ENCODE measurements around the gene SSC4D.

Gene SSC4D

GRCh38 chr7:76346097-76346496, 63.4 kb downstream of the SSC4D start:
- H3K9me3 ChIP-seq (ENCODE audit: insufficient read depth, low read length, severe bottlenecking), result no peaks in the 10 kb centered on the region
- H3K4me2 ChIP-seq (ENCODE audit: insufficient read depth, low read length), result no peak overlapping the region
- H3K36me3 ChIP-seq (ENCODE audit: insufficient read depth, low read length), result peaks cover 92% of the 10 kb centered on the region
- DNase-seq, result no peak
- H3K79me2 ChIP-seq (ENCODE audit: insufficient read depth, low read length), result peaks cover 99% of the 10 kb centered on the region
- ATAC-seq (ENCODE audit: insufficient read depth, low read depth), result no peak
- no peak overlapping the region for H3K27ac ChIP-seq (ENCODE audit: low read length)
- H3K9ac ChIP-seq (ENCODE audit: low read depth, low read length), result no peak overlapping the region
- H4K20me1 ChIP-seq (ENCODE audit: insufficient read depth, low read length), result peaks cover 87% of the 10 kb centered on the region
- H3K4me1 ChIP-seq (ENCODE audit: insufficient read depth, low read length), result no peaks in the 10 kb centered on the region
- no peak for TF ChIP-seq CTCF (IDR thresholded peaks at IDR 0.05; ENCODE audit: borderline replicate concordance, extremely low read depth, low read length, poor library complexity, severe bottlenecking)
- no peak for TF ChIP-seq EZH2 (IDR thresholded peaks at IDR 0.05; ENCODE audit: borderline replicate concordance, low read depth, low read length, severe bottlenecking)
- no peak overlapping the region for H3K4me3 ChIP-seq (ENCODE audit: low read depth in 1 of 2, low read length in 2 of 2)
- no peak overlapping the region for H2AFZ ChIP-seq (ENCODE audit: low read depth, low read length)
- H3K27me3 ChIP-seq (ENCODE audit: insufficient read depth, low read length, poor library complexity), result no peaks in the 10 kb centered on the region

GRCh38 chr7:76343931-76344321, 65.6 kb downstream of the SSC4D start:
- H4K20me1 ChIP-seq (ENCODE audit: insufficient read depth, low read length), result peaks cover 84% of the 10 kb centered on the region
- no peak for DNase-seq

GRCh38 chr7:76343294-76343930, 66.1 kb downstream of the SSC4D start:
- Histone ChIP-seq H3K36me3 (ENCODE audit: insufficient read depth, low read length) (peaks cover 87% of the 10 kb centered on the region), H4K20me1 (ENCODE audit: insufficient read depth, low read length) (peaks cover 85% of the 10 kb centered on the region), H3K27ac (ENCODE audit: low read length) (no peak overlapping the region), H3K9ac (ENCODE audit: low read depth, low read length) (no peak overlapping the region), H3K4me3 (ENCODE audit: low read depth in 1 of 2, low read length in 2 of 2) (no peak overlapping the region), H3K79me2 (ENCODE audit: insufficient read depth, low read length) (peaks cover 99% of the 10 kb centered on the region), H3K4me1 (ENCODE audit: insufficient read depth, low read length) (no peaks in the 10 kb centered on the region), H2AFZ (ENCODE audit: low read depth, low read length) (no peak overlapping the region), H3K4me2 (ENCODE audit: insufficient read depth, low read length) (no peak overlapping the region), H3K27me3 (ENCODE audit: insufficient read depth, low read length, poor library complexity) (no peaks in the 10 kb centered on the region), H3K9me3 (ENCODE audit: insufficient read depth, low read length, severe bottlenecking) (no peaks in the 10 kb centered on the region)
- TF ChIP-seq EZH2 (IDR thresholded peaks at IDR 0.05; ENCODE audit: borderline replicate concordance, low read depth, low read length, severe bottlenecking) (no peak), CTCF (IDR thresholded peaks at IDR 0.05; ENCODE audit: borderline replicate concordance, extremely low read depth, low read length, poor library complexity, severe bottlenecking) (no peak)
- DNase-seq (no peak), ATAC-seq (ENCODE audit: insufficient read depth, low read depth) (0 out of 3 replicates have a peak, but pooled peaks have one; percentile 22)

More at GRCh38 chr7:76343931-76344321, 65.6 kb downstream of the SSC4D start:
- Histone ChIP-seq H3K4me2 (ENCODE audit: insufficient read depth, low read length) (no peak overlapping the region), H3K9ac (ENCODE audit: low read depth, low read length) (no peak overlapping the region), H2AFZ (ENCODE audit: low read depth, low read length) (no peak overlapping the region), H3K4me3 (ENCODE audit: low read depth in 1 of 2, low read length in 2 of 2) (no peak overlapping the region), H3K9me3 (ENCODE audit: insufficient read depth, low read length, severe bottlenecking) (no peaks in the 10 kb centered on the region), H3K79me2 (ENCODE audit: insufficient read depth, low read length) (peaks cover 99% of the 10 kb centered on the region), H3K27ac (ENCODE audit: low read length) (no peak overlapping the region), H3K27me3 (ENCODE audit: insufficient read depth, low read length, poor library complexity) (no peaks in the 10 kb centered on the region), H3K36me3 (ENCODE audit: insufficient read depth, low read length) (peaks cover 87% of the 10 kb centered on the region), H3K4me1 (ENCODE audit: insufficient read depth, low read length) (no peaks in the 10 kb centered on the region)
- ATAC-seq (ENCODE audit: insufficient read depth, low read depth), result no peak
- no peak for TF ChIP-seq CTCF (IDR thresholded peaks at IDR 0.05; ENCODE audit: borderline replicate concordance, extremely low read depth, low read length, poor library complexity, severe bottlenecking)
- TF ChIP-seq EZH2 (IDR thresholded peaks at IDR 0.05; ENCODE audit: borderline replicate concordance, low read depth, low read length, severe bottlenecking), result no peak

All from DND-41 (cell line).